GM19023 (cell line): ENCODE measurements around the gene UBE3B.

ENCODE experiments used
- ATAC-seq: cut with Tn5 transposase; IDR thresholded peaks from one replicate; pipeline ENCODE4 v1.9.1; 2021; ENCODE audit warnings: mild to moderate bottlenecking, moderate library complexity; ENCODE audit not compliant: unreplicated experiment

Gene UBE3B

GRCh38 chr12:109493938-109494337 lies 16.5 kb downstream of the UBE3B start:
- no peak for ATAC-seq

GRCh38 chr12:109494348-109494881 lies 17.0 kb downstream of the UBE3B start:
- no peak for ATAC-seq

- ATAC-seq, result no peak
Measured at GRCh38 chr12:109495012-109495411, 17.6 kb downstream of the UBE3B start.

- ATAC-seq, result no peak
Measured at GRCh38 chr12:109496306-109496705, 18.9 kb downstream of the UBE3B start.

- no peak for ATAC-seq
Measured at GRCh38 chr12:109497675-109498074, 20.2 kb downstream of the UBE3B start.

GRCh38 chr12:109500406-109501185 lies 23.2 kb downstream of the UBE3B start:
- no peak for ATAC-seq

- ATAC-seq, result no peak
Measured at GRCh38 chr12:109501299-109501698, 23.9 kb downstream of the UBE3B start.

- ATAC-seq, result no peak
Measured at GRCh38 chr12:109502332-109502731, 24.9 kb downstream of the UBE3B start.

- ATAC-seq, result no peak
Measured at GRCh38 chr12:109503611-109504010, 26.2 kb downstream of the UBE3B start.

- no peak for ATAC-seq
Measured at GRCh38 chr12:109504068-109504467, 26.6 kb downstream of the UBE3B start.

GRCh38 chr12:109510196-109510595 lies 32.8 kb downstream of the UBE3B start:
- ATAC-seq, result no peak

- ATAC-seq, result no peak
Measured at GRCh38 chr12:109512608-109513007, 35.2 kb downstream of the UBE3B start.

- no peak for ATAC-seq
Measured at GRCh38 chr12:109513051-109513450, 35.6 kb downstream of the UBE3B start.

- ATAC-seq, result no peak
Measured at GRCh38 chr12:109513977-109514376, 36.5 kb downstream of the UBE3B start.

- ATAC-seq, result no peak
Measured at GRCh38 chr12:109517619-109518018, 40.2 kb downstream of the UBE3B start.

GRCh38 chr12:109518820-109519665 lies 41.6 kb downstream of the UBE3B start:
- ATAC-seq, result no peak

GRCh38 chr12:109519787-109520186 lies 42.4 kb downstream of the UBE3B start:
- ATAC-seq, result no peak

- no peak for ATAC-seq
Measured at GRCh38 chr12:109521831-109522230, 44.4 kb downstream of the UBE3B start.

GRCh38 chr12:109523071-109523470 lies 45.6 kb downstream of the UBE3B start:
- no peak for ATAC-seq

- no peak for ATAC-seq
Measured at GRCh38 chr12:109523504-109523903, 46.1 kb downstream of the UBE3B start.

- no peak for ATAC-seq
Measured at GRCh38 chr12:109524466-109525278, 47.2 kb downstream of the UBE3B start.
